ENCODE data around the gene ADSL.

GRCh38 chr22:40399621-40400020, 53.3 kb downstream of the ADSL start:
- TF ChIP-seq EP300 (IDR thresholded peaks at IDR 0.05) = no peak
- TF ChIP-seq CTCF (IDR thresholded peaks at IDR 0.05) = no peak
- TF ChIP-seq POLR2A (IDR thresholded peaks at IDR 0.05) = no peak

Measured in tibial nerve (tissue), 4 donors.